GM23338 (cell line): ENCODE data around the gene FAM114A2. TPM values are rescaled to one million over a fixed set of nuclear protein-coding genes. Genes with fewer than 3 reads are reported as not detected.

Experiments used
- ATAC-seq: fragments of 200-7000 bp; cut with Tn5 transposase; 3 replicates; pipeline ENCODE4 v1.9.1; 2020
- DNase-seq: peaks from one replicate; pipeline ENCODE4 v3.0.0-alpha.2; 2015; ENCODE audit warnings: low spot score
- H2AFZ ChIP-seq: fragments of 200-600 bp; sonication (generic); 2 replicates; pipeline ENCODE4 v1.8.0; 2016; ENCODE audit warnings: antibody characterized with exemption, mild to moderate bottlenecking, moderate library complexity
- H3F3A ChIP-seq: fragments of 200-600 bp; sonication (generic); replicated peaks from 2 replicates; pipeline ENCODE4 v1.8.0; 2017; ENCODE audit warnings: antibody characterized with exemption, mixed run types, low read depth
- H3K27ac ChIP-seq: fragments of 200-600 bp; sonication (generic); 2 replicates; pipeline ENCODE4 v1.6.1; 2016; ENCODE audit warnings: low read depth
- H3K27me3 ChIP-seq: fragments of 200-600 bp; sonication (generic); 2 replicates; pipeline ENCODE4 v1.8.0; 2016; ENCODE audit warnings: mild to moderate bottlenecking, mixed run types, moderate library complexity; ENCODE audit not compliant: insufficient read depth
- H3K36me3 ChIP-seq: fragments of 200-600 bp; sonication (generic); 2 replicates; pipeline ENCODE4 v1.8.0; 2016; ENCODE audit warnings: mild to moderate bottlenecking; ENCODE audit not compliant: insufficient read depth
- H3K4me1 ChIP-seq: fragments of 200-600 bp; sonication (generic); 2 replicates; pipeline ENCODE4 v1.8.0; 2016; ENCODE audit warnings: mild to moderate bottlenecking, moderate library complexity; ENCODE audit not compliant: insufficient read depth
- H3K4me2 ChIP-seq: fragments of 200-600 bp; sonication (generic); 2 replicates; pipeline ENCODE4 v1.7.1; 2017; ENCODE audit warnings: mixed run types
- H3K4me3 ChIP-seq: fragments of 200-600 bp; sonication (generic); 2 replicates; pipeline ENCODE4 v1.6.1; 2016; ENCODE audit warnings: mixed run types
- H3K79me2 ChIP-seq: fragments of 200-600 bp; sonication (generic); replicated peaks from 2 replicates; pipeline ENCODE4 v1.8.0; 2017; ENCODE audit warnings: mild to moderate bottlenecking; ENCODE audit not compliant: insufficient read depth
- H3K9me2 ChIP-seq: fragments of 200-600 bp; sonication (generic); 2 replicates; pipeline ENCODE4 v1.8.0; 2017; ENCODE audit not compliant: insufficient read depth
- H4K20me1 ChIP-seq: fragments of 200-600 bp; sonication (generic); replicated peaks from 2 replicates; pipeline ENCODE4 v1.8.0; 2017; ENCODE audit warnings: mild to moderate bottlenecking; ENCODE audit not compliant: insufficient read depth
- H3K27ac Mint-ChIP-seq: 2 replicates; pipeline ENCODE4 v1.8.0; 2020; ENCODE audit warnings: inconsistent platforms, mild to moderate bottlenecking, moderate library complexity, mixed read lengths
- H3K27me3 Mint-ChIP-seq: 3 replicates; pipeline ENCODE4 v1.8.0; 2022; ENCODE audit warnings: low read depth, mild to moderate bottlenecking, moderate library complexity, mixed read lengths, inconsistent platforms; ENCODE audit not compliant: insufficient read depth, poor library complexity
- H3K36me3 Mint-ChIP-seq: 3 replicates; pipeline ENCODE4 v1.8.0; 2021; ENCODE audit warnings: low read depth, mild to moderate bottlenecking, inconsistent platforms, moderate library complexity, mixed read lengths
- H3K4me1 Mint-ChIP-seq: 3 replicates; pipeline ENCODE4 v1.8.0; 2020; ENCODE audit warnings: mild to moderate bottlenecking, inconsistent platforms, mixed read lengths
- H3K4me3 Mint-ChIP-seq: 3 replicates; pipeline ENCODE4 v1.8.0; 2021; ENCODE audit warnings: moderate library complexity, mild to moderate bottlenecking, inconsistent platforms, mixed read lengths
- H3K9me3 Mint-ChIP-seq: 3 replicates; pipeline ENCODE4 v1.8.0; 2020; ENCODE audit warnings: moderate library complexity, mild to moderate bottlenecking, inconsistent platforms, mixed read lengths
- EZH2phosphoT487 ChIP-seq: fragments of 200-600 bp; sonication (generic); IDR thresholded peaks from one replicate; pipeline ENCODE4 v1.8.1; 2018; ENCODE audit warnings: antibody characterized with exemption; ENCODE audit not compliant: unreplicated experiment
- JUNB ChIP-seq: IDR thresholded peaks from one replicate; pipeline ENCODE4 v1.6.1; 2016; ENCODE audit warnings: antibody characterized with exemption; ENCODE audit not compliant: unreplicated experiment
- NANOG ChIP-seq: IDR thresholded peaks from 2 replicates; pipeline ENCODE4 v1.6.1; 2016; ENCODE audit warnings: antibody characterized with exemption, borderline replicate concordance
- POLR2AphosphoS5 ChIP-seq: IDR thresholded peaks from 2 replicates; pipeline ENCODE4 v1.6.1; 2016; ENCODE audit warnings: antibody characterized with exemption, low read depth
- STAT1 ChIP-seq: IDR thresholded peaks from one replicate; pipeline ENCODE4 v1.6.1; 2016; ENCODE audit warnings: antibody characterized with exemption; ENCODE audit not compliant: unreplicated experiment
- ZNF114 ChIP-seq: fragments of 250-450 bp; sonication (Bioruptor Pico); IDR thresholded peaks from 2 replicates; pipeline ENCODE4 v1.5.0; 2020; ENCODE audit warnings: mild to moderate bottlenecking, moderate library complexity
- polyA plus RNA-seq: library from polyadenylated mRNA; unstranded; fragments of >200 nt; fragmentation: Nextera tagmentation; extraction: Ambion mirVana; gene quantifications from 2 replicates; pipeline ENCODE4 v1.2.1, GENCODE V29; 2016
- total RNA-seq: library from RNA; depleted of rRNA; stranded (reverse); fragments of >200 nt; shearing (Covaris generic); gene quantifications from 2 replicates; pipeline ENCODE4 v1.2.3, GENCODE V29; 2014
- TF ChIP-seq, protein P1 (sequence below): fragments of 250-450 bp; sonication (Bioruptor Pico); IDR thresholded peaks from 2 replicates; pipeline ENCODE4 v1.5.0; 2020; ENCODE audit warnings: mild to moderate bottlenecking, moderate library complexity
- TF ChIP-seq, protein P2 (sequence below), 2 experiments: fragments of 200-600 bp in 1 of 2; sonication (generic) in 1 of 2; conservative IDR thresholded peaks; 2 replicates each; pipeline versions ENCODE4 v1.5.1 to v1.6.1; 2016 to 2017; ENCODE audit warnings: antibody characterized with exemption in 2 of 2, low read depth in 2 of 2, mild to moderate bottlenecking in 2 of 2, moderate library complexity in 1 of 2
- TF ChIP-seq, protein P3 (sequence below): IDR thresholded peaks from 2 replicates; pipeline ENCODE4 v1.6.1; 2016; ENCODE audit warnings: antibody characterized with exemption
- TF ChIP-seq, protein P4 (sequence below): IDR thresholded peaks from one replicate; pipeline ENCODE4 v1.6.1; 2018; ENCODE audit warnings: antibody characterized with exemption; ENCODE audit not compliant: unreplicated experiment

Gene FAM114A2
- total and polyA plus RNA-seq, 2 experiments from 2014 or later: 4.9 to 5.8 TPM

DNA sequence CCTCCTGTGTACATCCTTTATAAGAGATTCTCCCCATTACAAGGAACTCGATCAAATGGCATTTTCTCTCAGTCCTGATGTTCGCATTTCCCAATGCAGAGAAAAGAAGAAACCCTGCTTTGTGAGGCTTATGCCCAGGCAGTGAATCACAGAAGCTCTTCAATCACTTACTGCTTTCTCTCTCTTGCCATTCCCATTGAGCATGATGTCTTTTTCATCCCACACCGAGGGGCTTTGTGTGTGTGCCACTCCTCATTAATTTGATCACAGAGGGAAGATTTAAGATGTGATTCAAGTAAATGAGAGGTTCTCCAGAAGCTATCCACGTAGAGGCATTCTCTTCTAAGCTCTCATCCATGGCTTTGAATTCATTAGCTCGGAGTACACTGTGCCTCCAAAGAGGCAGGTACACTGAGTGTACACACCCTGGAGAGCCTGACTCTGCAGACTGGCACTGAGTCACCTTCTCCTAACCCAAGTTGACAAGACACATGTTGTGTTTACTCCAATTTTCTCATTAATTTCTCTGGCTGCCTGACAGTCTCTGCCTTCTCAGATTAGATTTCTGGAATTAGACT is 45.4 kb upstream of the FAM114A2 start (continued):
- TF ChIP-seq, protein P1, sequence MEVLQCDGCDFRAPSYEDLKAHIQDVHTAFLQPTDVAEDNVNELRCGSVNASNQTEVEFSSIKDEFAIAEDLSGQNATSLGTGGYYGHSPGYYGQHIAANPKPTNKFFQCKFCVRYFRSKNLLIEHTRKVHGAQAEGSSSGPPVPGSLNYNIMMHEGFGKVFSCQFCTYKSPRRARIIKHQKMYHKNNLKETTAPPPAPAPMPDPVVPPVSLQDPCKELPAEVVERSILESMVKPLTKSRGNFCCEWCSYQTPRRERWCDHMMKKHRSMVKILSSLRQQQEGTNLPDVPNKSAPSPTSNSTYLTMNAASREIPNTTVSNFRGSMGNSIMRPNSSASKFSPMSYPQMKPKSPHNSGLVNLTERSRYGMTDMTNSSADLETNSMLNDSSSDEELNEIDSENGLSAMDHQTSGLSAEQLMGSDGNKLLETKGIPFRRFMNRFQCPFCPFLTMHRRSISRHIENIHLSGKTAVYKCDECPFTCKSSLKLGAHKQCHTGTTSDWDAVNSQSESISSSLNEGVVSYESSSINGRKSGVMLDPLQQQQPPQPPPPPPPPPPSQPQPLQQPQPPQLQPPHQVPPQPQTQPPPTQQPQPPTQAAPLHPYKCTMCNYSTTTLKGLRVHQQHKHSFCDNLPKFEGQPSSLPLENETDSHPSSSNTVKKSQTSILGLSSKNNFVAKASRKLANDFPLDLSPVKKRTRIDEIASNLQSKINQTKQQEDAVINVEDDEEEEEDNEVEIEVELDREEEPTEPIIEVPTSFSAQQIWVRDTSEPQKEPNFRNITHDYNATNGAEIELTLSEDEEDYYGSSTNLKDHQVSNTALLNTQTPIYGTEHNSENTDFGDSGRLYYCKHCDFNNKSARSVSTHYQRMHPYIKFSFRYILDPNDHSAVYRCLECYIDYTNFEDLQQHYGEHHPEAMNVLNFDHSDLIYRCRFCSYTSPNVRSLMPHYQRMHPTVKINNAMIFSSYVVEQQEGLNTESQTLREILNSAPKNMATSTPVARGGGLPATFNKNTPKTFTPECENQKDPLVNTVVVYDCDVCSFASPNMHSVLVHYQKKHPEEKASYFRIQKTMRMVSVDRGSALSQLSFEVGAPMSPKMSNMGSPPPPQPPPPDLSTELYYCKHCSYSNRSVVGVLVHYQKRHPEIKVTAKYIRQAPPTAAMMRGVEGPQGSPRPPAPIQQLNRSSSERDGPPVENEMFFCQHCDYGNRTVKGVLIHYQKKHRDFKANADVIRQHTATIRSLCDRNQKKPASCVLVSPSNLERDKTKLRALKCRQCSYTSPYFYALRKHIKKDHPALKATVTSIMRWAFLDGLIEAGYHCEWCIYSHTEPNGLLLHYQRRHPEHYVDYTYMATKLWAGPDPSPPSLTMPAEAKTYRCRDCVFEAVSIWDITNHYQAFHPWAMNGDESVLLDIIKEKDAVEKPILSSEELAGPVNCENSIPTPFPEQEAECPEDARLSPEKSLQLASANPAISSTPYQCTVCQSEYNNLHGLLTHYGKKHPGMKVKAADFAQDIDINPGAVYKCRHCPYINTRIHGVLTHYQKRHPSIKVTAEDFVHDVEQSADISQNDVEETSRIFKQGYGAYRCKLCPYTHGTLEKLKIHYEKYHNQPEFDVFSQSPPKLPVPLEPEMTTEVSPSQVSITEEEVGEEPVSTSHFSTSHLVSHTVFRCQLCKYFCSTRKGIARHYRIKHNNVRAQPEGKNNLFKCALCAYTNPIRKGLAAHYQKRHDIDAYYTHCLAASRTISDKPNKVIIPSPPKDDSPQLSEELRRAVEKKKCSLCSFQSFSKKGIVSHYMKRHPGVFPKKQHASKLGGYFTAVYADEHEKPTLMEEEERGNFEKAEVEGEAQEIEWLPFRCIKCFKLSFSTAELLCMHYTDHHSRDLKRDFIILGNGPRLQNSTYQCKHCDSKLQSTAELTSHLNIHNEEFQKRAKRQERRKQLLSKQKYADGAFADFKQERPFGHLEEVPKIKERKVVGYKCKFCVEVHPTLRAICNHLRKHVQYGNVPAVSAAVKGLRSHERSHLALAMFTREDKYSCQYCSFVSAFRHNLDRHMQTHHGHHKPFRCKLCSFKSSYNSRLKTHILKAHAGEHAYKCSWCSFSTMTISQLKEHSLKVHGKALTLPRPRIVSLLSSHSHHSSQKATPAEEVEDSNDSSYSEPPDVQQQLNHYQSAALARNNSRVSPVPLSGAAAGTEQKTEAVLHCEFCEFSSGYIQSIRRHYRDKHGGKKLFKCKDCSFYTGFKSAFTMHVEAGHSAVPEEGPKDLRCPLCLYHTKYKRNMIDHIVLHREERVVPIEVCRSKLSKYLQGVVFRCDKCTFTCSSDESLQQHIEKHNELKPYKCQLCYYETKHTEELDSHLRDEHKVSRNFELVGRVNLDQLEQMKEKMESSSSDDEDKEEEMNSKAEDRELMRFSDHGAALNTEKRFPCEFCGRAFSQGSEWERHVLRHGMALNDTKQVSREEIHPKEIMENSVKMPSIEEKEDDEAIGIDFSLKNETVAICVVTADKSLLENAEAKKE (CRISPR knock-in tag): no peak
- no peak for TF ChIP-seq STAT1
- no peak for TF ChIP-seq POLR2AphosphoS5
- TF ChIP-seq, protein P2, sequence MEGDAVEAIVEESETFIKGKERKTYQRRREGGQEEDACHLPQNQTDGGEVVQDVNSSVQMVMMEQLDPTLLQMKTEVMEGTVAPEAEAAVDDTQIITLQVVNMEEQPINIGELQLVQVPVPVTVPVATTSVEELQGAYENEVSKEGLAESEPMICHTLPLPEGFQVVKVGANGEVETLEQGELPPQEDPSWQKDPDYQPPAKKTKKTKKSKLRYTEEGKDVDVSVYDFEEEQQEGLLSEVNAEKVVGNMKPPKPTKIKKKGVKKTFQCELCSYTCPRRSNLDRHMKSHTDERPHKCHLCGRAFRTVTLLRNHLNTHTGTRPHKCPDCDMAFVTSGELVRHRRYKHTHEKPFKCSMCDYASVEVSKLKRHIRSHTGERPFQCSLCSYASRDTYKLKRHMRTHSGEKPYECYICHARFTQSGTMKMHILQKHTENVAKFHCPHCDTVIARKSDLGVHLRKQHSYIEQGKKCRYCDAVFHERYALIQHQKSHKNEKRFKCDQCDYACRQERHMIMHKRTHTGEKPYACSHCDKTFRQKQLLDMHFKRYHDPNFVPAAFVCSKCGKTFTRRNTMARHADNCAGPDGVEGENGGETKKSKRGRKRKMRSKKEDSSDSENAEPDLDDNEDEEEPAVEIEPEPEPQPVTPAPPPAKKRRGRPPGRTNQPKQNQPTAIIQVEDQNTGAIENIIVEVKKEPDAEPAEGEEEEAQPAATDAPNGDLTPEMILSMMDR (conservative IDR thresholded peaks at IDR 0.05; ENCODE audit: low read depth in 2 of 2): no peak
- no peak for TF ChIP-seq ZNF114 (CRISPR knock-in tag)
- no peak for TF ChIP-seq JUNB
- no peak for TF ChIP-seq EZH2phosphoT487

DNA sequence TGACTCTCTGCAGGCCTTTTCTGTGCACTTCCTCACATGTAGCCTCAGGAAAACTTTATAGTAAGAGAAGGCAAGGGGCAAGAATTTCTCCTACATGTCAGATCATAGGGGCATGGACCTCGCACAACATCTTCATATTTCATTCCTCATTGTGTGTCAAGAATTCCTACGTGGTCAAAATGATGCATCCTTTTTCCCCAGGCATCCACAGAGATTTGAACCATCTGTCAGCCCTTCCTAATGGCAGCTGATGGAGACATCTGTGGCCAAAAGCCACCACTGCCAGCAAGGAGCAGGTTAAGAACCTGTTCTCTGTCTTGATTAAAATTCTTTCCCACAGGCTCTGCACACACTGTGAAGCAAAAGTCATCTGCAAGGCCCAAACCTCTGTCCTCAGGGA is 42.5 kb upstream of the FAM114A2 start:
- no peak for ATAC-seq
- H3K9me2 ChIP-seq: no peaks in the 10 kb centered on the region
- H3K79me2 ChIP-seq: no peaks in the 10 kb centered on the region
- H3F3A ChIP-seq: no peaks in the 10 kb centered on the region
- no peaks in the 10 kb centered on the region for H4K20me1 ChIP-seq
- no peak for DNase-seq
- peaks cover 8% of the 10 kb centered on the region; the same call in 1 of the 2 replicates for H3K4me1 ChIP-seq
- Mint-ChIP-seq H3K27ac (no peak overlapping the region), H3K9me3 (no peaks in the 10 kb centered on the region), H3K4me1 (peaks cover 29% of the 10 kb centered on the region), H3K4me3 (no peak overlapping the region), H3K27me3 (peaks cover under 1% of the 10 kb centered on the region), H3K36me3 (no peaks in the 10 kb centered on the region)
- H3K4me3 ChIP-seq: no peak overlapping the region
- no peak overlapping the region for H3K4me2 ChIP-seq
- no peaks in the 10 kb centered on the region for H3K27me3 ChIP-seq
- H2AFZ ChIP-seq: no peak overlapping the region
- no peak overlapping the region for H3K27ac ChIP-seq
- H3K36me3 ChIP-seq: no peaks in the 10 kb centered on the region
- TF ChIP-seq, protein P3, sequence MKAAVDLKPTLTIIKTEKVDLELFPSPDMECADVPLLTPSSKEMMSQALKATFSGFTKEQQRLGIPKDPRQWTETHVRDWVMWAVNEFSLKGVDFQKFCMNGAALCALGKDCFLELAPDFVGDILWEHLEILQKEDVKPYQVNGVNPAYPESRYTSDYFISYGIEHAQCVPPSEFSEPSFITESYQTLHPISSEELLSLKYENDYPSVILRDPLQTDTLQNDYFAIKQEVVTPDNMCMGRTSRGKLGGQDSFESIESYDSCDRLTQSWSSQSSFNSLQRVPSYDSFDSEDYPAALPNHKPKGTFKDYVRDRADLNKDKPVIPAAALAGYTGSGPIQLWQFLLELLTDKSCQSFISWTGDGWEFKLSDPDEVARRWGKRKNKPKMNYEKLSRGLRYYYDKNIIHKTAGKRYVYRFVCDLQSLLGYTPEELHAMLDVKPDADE: no peak
- TF ChIP-seq, protein P4, sequence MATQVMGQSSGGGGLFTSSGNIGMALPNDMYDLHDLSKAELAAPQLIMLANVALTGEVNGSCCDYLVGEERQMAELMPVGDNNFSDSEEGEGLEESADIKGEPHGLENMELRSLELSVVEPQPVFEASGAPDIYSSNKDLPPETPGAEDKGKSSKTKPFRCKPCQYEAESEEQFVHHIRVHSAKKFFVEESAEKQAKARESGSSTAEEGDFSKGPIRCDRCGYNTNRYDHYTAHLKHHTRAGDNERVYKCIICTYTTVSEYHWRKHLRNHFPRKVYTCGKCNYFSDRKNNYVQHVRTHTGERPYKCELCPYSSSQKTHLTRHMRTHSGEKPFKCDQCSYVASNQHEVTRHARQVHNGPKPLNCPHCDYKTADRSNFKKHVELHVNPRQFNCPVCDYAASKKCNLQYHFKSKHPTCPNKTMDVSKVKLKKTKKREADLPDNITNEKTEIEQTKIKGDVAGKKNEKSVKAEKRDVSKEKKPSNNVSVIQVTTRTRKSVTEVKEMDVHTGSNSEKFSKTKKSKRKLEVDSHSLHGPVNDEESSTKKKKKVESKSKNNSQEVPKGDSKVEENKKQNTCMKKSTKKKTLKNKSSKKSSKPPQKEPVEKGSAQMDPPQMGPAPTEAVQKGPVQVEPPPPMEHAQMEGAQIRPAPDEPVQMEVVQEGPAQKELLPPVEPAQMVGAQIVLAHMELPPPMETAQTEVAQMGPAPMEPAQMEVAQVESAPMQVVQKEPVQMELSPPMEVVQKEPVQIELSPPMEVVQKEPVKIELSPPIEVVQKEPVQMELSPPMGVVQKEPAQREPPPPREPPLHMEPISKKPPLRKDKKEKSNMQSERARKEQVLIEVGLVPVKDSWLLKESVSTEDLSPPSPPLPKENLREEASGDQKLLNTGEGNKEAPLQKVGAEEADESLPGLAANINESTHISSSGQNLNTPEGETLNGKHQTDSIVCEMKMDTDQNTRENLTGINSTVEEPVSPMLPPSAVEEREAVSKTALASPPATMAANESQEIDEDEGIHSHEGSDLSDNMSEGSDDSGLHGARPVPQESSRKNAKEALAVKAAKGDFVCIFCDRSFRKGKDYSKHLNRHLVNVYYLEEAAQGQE: no peak
- TF ChIP-seq POLR2AphosphoS5 (no peak), NANOG (no peak)
- TF ChIP-seq, protein P2 (conservative IDR thresholded peaks at IDR 0.05; ENCODE audit: low read depth in 2 of 2): no peak
